Right lobe of liver (tissue), 4 donors: Measurements from ENCODE around the gene TAF7.
"Not testable (repeated sequence)": the region's sequence is repeated elsewhere in the genome, so short reads cannot be mapped to it uniquely, and the experiment has no call there.

Source experiments
- CTCF ChIP-seq, 4 donors: fragments of 200-600 bp in 3 of 4; fragments of 450-650 bp in 1 of 4; IDR thresholded peaks; one replicate each; pipeline versions ENCODE4 v1.5.1 to v1.8.0; 2016 to 2022; ENCODE audit warnings: antibody characterized with exemption in 4 of 4, mild to moderate bottlenecking in 2 of 4
- POLR2A ChIP-seq: fragments of 450-650 bp; IDR thresholded peaks from one replicate; pipeline ENCODE4 v1.6.1; 2017; ENCODE audit warnings: antibody characterized with exemption, mild to moderate bottlenecking
- donor health status: DM: no; HTN: no; CAD: no.
- donor health status: DM: no; HTN: no; CAD: no.
- donor health status: DM: no; HTN: yes; CAD: no.

GRCh38 chr5:141346017-141346416 is 25.4 kb upstream of the TAF7 start:
- not testable (repeated sequence) for TF ChIP-seq POLR2A; CTCF (IDR thresholded peaks at IDR 0.05)
